Activated T-helper 1 cell treated with anti-CD3 and anti-CD28 coated beads, Interleukin-2, amount 50 U/mL, for 16 hours (primary cell): Measurements from ENCODE around the gene CD247.

Source experiments
- DNase-seq, 2 donors: peaks; one replicate each; pipeline ENCODE4 v3.0.0-alpha.2; 2020; ENCODE audit warnings: low read depth in 1 of 2, low spot score in 1 of 2

Gene CD247

GRCh38 chr1:167463875-167464575, 54.3 kb downstream of the CD247 start:
- no peak for DNase-seq

- DNase-seq: no peak
Observed at GRCh38 chr1:167463080-167463479, 55.2 kb downstream of the CD247 start.

DNA sequence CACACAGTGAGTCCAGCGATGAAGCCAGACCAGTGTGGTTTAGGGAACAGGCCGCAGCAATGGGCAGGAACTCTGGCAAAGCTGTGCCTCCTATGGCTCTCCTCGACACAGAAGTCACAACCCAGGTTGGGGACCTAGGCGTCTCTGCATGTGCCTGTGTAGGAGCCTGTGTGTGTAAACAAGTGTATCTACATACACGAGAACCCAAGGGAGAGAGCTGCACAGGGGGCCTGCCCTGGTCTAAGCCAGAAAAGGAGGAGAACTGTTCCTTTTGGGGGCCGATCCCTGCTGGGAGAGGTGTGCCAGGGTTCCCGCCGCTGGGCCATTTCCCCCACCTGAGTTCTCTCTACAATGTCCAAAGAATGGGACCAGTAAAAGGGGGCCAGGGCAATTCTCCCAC, 56.0 kb downstream of the CD247 start:
- no peak for DNase-seq

GRCh38 chr1:167460836-167461235, 57.5 kb downstream of the CD247 start:
- DNase-seq: no peak

- no peak for DNase-seq
Observed at GRCh38 chr1:167457936-167458584, 60.3 kb downstream of the CD247 start.

DNA sequence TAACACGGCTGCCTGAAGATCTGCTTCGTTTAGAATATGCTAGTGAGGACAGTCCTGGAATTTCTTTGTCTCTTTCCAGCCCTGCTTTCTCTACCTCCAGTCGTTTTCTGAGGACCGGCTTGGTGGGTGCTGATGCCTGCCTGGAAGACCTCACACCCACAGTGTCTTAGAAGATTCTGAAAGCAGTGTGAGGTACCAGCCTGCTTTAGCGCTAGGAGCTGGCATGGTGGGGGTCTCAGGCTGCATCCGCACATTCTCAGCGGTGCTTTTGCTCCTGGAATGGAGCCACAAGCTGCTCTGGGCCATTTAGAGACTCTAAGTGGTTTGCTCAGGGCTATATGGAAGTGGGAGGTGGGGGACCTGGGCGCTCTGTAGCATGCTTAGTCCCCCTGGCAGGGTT, 61.4 kb downstream of the CD247 start:
- DNase-seq: no peak

GRCh38 chr1:167456524-167456923, 61.8 kb downstream of the CD247 start:
- DNase-seq: no peak

- DNase-seq: no peak
Observed at GRCh38 chr1:167455786-167456446, 62.4 kb downstream of the CD247 start.

- DNase-seq: peak; percentile 58 to 71
Observed at GRCh38 chr1:167454894-167455785, 63.2 kb downstream of the CD247 start.

DNA sequence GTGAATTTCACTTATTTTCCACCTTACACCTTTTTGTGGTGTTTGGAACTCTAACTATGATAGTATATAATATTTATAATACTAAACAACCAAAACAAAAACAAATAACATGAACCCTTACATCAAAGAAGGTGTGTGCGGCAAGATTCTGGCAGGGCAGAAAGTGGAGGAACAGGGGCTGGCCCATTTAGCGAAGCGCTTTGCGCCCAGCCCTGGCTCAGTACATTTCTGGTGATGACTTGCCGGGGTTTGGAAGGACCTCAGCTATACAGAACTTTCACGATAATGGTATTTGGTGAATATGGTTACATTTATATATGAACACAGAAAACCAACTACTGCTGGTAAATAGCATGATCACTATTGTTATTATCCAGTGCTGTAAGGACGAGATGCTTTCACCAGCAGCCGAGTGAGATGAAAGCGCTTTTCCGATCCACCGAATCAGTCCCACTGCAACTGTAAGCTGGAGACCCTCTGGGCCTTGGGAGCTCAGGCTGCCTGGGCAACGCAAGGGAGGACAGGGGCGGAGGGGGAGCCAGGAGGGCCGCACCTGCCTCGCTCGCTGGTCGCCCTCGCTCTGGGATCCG, 63.9 kb downstream of the CD247 start:
- no peak for DNase-seq

GRCh38 chr1:167453123-167453522, 65.2 kb downstream of the CD247 start:
- DNase-seq: no peak

GRCh38 chr1:167452483-167452882, 65.8 kb downstream of the CD247 start:
- DNase-seq: no peak

GRCh38 chr1:167450843-167451242, 67.5 kb downstream of the CD247 start:
- DNase-seq: no peak

DNA sequence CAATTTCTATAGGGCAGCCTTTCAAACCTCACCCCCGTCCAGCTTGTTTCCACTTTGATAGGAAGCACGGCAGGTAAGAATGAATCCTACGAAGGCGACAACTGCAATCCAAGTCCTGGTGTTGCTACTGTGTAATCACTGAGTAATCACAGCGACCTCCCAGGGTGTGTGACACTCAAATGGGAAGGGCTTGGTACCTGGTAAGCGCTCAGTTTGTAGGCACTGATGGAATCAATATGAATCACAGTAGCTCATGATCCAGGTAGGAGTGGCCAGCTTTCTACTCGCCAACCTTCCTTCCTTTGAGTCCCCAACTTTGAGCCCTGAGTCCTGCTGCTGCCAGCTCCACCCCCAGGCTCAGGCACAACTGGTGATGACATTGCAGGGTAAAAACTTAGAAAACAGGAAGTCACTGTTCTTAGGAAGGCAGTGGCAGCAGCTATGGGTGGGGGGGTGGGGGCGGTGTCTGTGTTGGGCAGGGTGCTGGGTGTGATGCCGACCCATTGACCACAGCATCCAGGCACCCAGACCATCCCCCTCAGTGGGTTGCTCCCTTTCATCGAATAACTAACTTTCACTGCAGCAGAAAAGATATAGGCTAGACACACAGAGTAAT, 70.7 kb downstream of the CD247 start:
- peak; percentile 41 to 59 for DNase-seq

GRCh38 chr1:167446966-167447365, 71.4 kb downstream of the CD247 start:
- DNase-seq: no peak

GRCh38 chr1:167443757-167444156, 74.6 kb downstream of the CD247 start:
- DNase-seq: no peak

DNA sequence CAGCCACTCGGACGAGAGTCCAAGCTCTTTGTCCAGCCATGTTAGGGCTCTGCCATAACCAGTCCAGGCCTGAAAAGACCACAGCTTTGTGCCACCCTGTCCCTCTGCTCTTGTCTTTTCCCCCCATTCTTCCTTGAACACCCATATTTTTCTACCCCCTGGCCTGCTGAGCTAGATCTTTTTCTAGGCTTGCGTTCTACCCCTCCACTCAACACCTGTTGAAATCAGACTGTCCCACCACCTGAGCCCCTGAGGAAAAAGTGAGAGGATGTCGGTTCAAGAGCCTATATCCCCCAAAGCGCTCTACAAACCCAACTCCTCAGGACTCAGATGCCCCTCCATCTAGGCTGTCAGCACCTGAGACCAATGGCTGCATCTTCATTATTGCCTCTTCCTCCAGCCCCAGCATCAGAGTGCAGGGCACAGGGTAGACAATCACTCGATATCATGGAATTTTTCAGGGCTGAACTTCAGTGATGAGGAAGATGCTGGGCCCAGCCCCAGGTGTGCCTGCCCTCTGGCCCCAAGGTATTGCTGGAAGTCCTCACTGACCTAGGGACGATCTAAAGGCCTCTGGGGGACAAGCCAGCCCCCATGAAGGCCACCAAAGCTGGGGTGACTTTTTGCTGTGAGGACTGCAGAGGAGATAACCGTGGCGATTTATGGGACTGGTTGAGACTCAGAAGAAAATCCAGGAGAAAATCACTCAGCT, 75.3 kb downstream of the CD247 start:
- DNase-seq: no peak

DNA sequence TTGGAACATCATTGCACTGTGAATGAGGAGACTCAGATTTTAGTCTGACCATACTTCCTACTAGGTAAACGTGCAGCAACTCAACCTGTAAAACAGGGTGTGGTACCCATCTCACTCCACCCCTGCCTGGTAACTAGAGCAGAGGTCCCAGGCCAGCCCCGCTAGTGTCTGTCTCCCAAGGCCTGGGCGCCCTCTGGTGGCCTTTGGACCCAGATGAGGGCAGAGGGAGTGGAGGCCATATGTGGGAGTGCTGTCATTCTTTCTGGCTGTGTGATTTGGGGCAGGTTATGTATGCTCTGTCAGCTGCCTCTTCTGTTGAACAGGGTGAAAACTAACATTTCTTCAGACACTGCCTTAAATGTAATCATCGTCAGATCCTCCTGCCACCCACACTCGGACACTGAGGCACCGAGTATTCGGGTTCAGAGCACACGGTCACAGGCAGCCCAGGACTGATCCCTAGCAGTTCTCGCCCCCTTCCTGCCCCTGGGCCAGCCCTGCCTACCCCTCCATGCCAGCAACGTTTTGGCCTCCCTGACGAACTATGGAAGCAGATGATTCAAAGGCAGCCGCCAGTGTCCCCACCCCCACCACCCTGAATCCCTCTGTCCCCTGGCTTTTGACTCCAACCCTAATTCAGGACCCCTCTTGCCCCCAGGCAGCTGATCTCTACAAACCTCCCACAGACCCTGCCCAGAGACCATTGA, 76.0 kb downstream of the CD247 start:
- peak; percentile 70 to 75 for DNase-seq

DNA sequence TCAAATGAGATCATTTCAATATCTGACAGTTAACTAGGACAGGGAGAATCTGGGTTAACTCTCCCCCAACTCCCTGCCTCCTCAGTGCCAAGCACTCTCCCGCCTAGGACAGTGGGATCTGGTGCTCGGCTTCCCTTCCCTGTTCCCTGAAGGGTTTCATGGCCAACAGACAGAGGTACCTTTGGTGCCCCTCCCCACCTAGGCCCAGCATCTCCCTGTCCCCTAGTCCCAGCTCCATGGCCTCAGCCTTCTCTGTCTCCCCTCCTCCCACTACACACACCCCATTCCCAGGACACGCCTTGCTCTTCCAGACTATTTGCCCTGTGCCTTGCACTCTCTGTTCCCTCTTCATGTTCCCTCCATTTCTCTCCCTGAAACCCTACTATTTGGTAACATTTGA, 77.1 kb downstream of the CD247 start:
- DNase-seq: no peak
